A673 (cell line): ENCODE measurements around the gene MAST4.

Experiments
- CTCF ChIP-seq: fragments of 300-800, 200-600 bp; sonication (generic); conservative IDR thresholded peaks from 2 replicates; pipeline ENCODE4 v1.5.1; 2017; ENCODE audit warnings: low read depth, mild to moderate bottlenecking, antibody characterized with exemption, low read length, moderate library complexity, mixed read lengths
- EZH2 ChIP-seq: fragments of 200-600 bp; sonication (generic); IDR thresholded peaks from 2 replicates; pipeline ENCODE4 v1.6.1; 2017; ENCODE audit warnings: borderline replicate concordance, low read depth, mild to moderate bottlenecking, mixed read lengths, antibody characterized with exemption, low read length; ENCODE audit not compliant: poor library complexity, severe bottlenecking

GRCh38 chr5:66979738-66980137 lies 383.5 kb downstream of the MAST4 start:
- TF ChIP-seq CTCF: no peak
- no peak for TF ChIP-seq EZH2
